GM18507 (cell line): Measurements from ENCODE around the gene C17orf58.
"Not testable (repeated sequence)": the region's sequence is repeated elsewhere in the genome, so short reads cannot be mapped to it uniquely, and the experiment has no call there.

Source experiments
- DNase-seq: peaks from one replicate; pipeline ENCODE4 v3.0.0; 2011; ENCODE audit warnings: low read depth; ENCODE audit not compliant: insufficient read length; ENCODE audit errors: extremely low spot score
- FAIRE-seq: peaks from 2 replicates; lab custom pipeline; 2011; peaks lifted over from hg19 to GRCh38; lab: Jason Lieb, UNC

Gene C17orf58

GRCh38 chr17:67974185-67974584 is 22.1 kb downstream of the C17orf58 start:
- DNase-seq: no peak
- no peak for FAIRE-seq

GRCh38 chr17:67970783-67971182 is 25.5 kb downstream of the C17orf58 start:
- no peak for FAIRE-seq

GRCh38 chr17:67963145-67963572 is 33.1 kb downstream of the C17orf58 start:
- FAIRE-seq: peak; percentile 36
- DNase-seq: not testable (repeated sequence)

More at GRCh38 chr17:67970783-67971182, 25.5 kb downstream of the C17orf58 start:
- no peak for DNase-seq

GRCh38 chr17:67962156-67962555 is 34.1 kb downstream of the C17orf58 start:
- FAIRE-seq, DNase-seq: not testable (repeated sequence)

- FAIRE-seq, DNase-seq: not testable (repeated sequence)
Observed at GRCh38 chr17:67960276-67960675, 36.0 kb downstream of the C17orf58 start.

GRCh38 chr17:67959510-67959909 is 36.8 kb downstream of the C17orf58 start:
- no peak for FAIRE-seq
- no peak for DNase-seq

GRCh38 chr17:67950945-67951344 is 45.3 kb downstream of the C17orf58 start:
- FAIRE-seq: no peak

GRCh38 chr17:67947325-67947813 is 48.9 kb downstream of the C17orf58 start:
- FAIRE-seq (no peak), DNase-seq (no peak)

More at GRCh38 chr17:67950945-67951344, 45.3 kb downstream of the C17orf58 start:
- DNase-seq: no peak

- FAIRE-seq: no peak
- DNase-seq: no peak
Observed at GRCh38 chr17:67946513-67946912, 49.8 kb downstream of the C17orf58 start.

- no peak for FAIRE-seq
- DNase-seq: no peak
Observed at GRCh38 chr17:67944035-67944434, 52.2 kb downstream of the C17orf58 start.

- no peak for FAIRE-seq
- no peak for DNase-seq
Observed at GRCh38 chr17:67942810-67943209, 53.5 kb downstream of the C17orf58 start.
